ENCODE results near the gene SLC26A1.
"Not testable (repeated sequence)": the region's sequence is repeated elsewhere in the genome, so short reads cannot be mapped to it uniquely, and the experiment has no call there.

Gene SLC26A1

DNA sequence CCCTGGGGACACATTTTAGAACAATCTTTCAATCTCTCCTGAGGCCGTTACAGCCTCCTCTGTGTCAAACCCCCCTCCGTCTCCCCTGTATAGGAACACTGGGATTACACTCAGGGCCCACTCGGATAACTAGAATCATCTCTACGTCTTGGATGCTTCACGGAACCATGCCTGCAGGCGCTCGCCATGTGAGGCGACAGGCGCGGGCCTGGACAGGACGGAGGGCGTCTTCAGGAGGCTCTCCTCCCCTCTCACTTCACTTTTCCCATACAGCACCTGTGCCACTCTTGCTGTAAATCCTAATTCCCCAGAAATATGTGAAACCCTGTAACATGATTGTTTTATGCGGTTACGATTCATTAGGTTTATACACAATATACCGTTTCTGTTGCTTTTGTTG is 10.4 kb downstream of the SLC26A1 start:
- DNase-seq = no peak

GRCh38 chr4:982291-982690 is 10.9 kb downstream of the SLC26A1 start:
- no peak for DNase-seq

DNA sequence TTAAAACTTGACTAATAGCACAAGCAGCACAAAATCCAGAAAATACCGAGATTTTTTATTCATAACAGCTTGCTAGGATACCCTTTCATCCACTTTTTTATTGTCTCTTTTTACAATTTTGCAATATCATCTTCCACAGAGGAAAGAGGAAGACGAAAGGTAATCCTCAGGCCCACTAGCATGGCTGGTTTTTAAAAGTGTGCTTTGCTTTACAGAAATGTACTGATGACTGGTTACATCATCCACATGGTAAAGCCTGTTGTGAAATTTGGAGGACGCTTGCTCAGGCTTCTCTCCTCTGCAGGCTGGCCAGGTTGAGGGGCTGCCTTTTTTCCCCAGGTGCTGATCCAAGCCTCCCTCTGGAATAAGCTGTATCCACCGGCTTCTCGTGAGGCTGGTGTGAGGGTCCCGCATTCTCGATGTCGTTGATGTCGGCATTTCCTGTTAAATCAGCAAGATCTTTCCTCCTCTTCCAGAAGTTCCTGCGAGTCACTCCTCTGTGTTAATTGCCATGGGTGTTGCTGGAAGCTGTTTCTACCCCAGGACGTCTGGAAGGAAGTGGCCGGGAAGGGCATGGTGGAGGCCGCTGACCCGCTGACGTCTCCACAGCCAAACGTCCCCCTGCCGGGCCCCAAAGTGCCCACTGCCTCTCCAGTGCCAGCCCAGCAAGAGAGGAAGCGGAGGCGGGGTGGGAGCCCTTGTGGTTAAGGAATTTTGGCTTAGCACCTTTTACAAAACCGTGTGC is 14.1 kb downstream of the SLC26A1 start:
- peak; percentile 31 for DNase-seq

DNA sequence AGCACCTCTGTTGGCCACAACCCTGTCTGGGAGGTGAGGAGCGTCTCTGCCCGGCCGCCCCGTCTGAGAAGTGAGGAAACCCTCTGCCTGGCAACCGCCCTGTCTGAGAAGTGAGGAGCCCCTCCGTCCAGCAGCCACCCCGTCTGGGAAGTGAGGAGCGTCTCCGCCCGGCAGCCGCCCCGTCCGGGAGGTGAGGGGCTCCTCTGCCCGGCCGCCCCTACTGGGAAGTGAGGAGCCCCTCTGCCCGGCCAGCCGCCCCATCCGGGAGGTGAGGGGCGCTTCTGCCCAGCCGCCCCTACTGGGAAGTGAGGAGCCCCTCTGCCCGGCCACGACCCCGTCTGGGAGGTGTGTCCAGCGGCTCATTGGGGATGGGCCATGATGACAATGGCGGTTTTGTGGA is 17.2 kb downstream of the SLC26A1 start:
- not testable (repeated sequence) for DNase-seq

- DNase-seq = no peak
Measured at GRCh38 chr4:974668-975067, 18.5 kb downstream of the SLC26A1 start.

- DNase-seq = peak; percentile 89
Measured at GRCh38 chr4:973431-974397, 19.5 kb downstream of the SLC26A1 start, which contains the start of gene DGKQ. TSS of gene DGKQ (minus strand) at chr4:973569. CDS start at chr4:973482, 87 bp downstream.

DNA sequence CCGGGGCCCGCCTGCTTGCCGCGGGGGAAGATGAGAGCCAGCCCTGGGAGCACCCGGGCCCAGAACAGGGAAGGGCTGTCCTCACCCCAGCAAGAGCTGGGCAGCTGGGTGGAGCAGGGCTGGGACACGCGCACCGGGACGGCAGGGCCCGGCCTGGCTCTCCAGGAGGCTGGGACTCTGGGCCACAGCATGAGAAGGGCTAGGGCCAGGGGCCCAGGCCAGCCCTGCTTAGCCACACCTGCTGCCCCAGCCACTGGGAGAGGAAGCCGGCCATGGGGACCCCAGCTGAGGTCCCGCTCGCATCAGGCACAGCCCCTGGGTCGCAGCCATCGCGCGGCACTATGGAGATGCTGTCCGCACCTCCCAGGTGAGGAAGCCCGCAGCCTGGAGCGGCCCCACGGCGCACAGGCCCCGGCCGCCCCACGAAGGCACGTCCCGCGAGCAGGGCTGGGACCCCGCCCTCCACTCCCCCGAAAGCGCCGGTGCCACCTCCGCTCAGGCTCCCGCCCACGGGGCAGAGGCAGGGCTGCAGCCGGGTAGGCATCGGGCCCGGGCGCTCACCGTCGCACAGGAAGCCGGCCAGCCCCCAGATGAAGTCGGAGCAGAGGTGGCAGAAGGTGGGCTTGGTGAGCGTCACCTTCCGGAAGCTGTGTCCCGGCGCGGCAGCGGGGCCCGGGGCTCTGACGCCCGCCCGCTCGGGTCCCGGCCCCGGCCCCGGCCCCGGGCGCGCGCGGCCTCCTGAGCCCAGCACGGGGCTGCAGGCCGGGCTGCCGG is 20.4 kb downstream of the SLC26A1 start:
- no peak for DNase-seq

GRCh38 chr4:971666-972500 is 21.3 kb downstream of the SLC26A1 start:
- DNase-seq = no peak

DNA sequence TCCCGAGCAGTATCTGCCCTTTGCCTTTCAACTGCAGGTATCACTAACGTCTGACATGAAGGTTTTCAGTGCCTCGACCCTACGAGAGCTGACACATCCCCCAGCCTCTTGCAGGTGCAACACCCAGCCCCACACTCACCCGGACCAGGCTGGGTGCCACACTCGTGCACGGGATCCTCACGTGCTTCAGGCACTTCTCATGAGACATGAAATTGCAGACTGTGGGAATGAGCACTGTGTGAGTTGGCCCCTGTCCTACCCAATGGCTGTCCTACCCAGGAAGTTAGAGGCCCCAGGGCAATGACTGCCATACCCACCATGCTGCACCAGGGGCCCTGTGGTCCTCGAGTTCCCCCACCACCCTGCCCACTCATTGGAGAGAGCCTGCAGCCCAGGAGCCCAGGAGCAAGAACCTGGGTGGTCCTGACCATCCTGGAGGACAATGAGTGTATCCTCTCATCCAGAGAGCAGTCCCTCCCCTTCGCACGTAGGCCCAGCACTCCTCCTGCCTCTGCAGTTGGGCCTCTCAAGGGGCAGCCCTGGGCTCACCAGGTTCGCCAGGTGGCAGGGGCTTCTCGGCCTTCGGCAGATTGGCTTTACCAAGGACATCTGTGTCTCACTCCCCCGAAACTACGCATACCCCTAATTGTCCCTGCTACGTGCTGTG is 22.2 kb downstream of the SLC26A1 start:
- DNase-seq = no peak

GRCh38 chr4:970046-970745 is 23.0 kb downstream of the SLC26A1 start:
- DNase-seq = no peak

DNA sequence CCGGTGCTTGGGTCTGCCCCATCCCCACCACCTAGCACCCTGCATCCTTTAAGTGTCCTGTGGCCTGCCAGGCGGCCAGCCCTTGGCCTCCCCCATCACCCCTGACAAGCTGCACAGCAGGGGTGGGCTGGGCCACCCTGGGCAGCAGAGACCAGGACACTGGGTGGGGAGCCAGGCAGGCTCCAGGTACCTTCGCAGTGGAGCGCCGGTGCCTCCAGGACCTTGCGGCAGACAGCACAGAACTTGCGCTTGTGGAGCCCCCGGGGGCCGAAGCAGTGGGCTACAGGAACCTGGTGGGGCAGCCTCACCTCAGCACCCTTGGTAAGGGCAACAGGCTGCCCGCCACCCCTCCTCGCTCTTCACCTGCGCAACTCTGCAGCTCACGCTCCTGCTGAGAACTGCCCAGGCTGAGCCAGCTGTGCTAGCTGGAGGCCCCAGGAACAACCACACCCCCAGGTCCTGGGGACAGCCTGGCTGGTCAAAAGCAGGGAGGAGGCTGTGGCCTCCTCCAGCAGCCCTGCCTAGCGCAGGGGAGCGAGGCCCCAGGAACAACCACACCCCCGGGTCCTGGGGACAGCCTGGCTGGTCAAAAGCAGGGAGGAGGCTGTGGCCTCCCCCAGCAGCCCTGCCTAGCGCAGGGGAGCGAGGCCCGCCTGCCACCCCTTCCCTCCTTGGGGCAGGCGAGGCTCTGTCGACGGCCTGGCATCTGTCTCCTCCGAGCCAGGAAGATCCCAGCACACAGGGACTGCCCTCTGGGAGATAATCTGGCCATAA is 24.4 kb downstream of the SLC26A1 start:
- DNase-seq = no peak

DNA sequence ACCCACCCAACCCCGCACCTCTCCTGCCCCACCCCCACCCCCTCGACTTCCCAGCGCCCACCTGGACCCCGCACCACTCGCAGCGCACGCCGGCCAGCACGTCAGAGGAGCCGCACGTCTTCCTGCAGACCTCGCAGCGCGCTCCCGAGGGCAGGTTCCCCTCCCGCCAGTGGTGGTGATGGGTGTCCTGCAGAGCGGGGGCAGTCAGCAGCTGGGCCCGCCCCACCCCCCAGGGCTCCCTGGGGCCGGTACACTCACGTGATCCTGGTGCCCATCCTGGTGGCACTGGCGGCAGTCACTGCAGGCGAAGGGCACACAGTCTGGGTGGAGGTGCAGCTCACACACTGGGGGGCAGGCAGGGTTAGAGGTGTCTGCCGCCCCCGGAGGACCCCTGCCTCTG is 25.0 kb downstream of the SLC26A1 start:
- DNase-seq = no peak

DNA sequence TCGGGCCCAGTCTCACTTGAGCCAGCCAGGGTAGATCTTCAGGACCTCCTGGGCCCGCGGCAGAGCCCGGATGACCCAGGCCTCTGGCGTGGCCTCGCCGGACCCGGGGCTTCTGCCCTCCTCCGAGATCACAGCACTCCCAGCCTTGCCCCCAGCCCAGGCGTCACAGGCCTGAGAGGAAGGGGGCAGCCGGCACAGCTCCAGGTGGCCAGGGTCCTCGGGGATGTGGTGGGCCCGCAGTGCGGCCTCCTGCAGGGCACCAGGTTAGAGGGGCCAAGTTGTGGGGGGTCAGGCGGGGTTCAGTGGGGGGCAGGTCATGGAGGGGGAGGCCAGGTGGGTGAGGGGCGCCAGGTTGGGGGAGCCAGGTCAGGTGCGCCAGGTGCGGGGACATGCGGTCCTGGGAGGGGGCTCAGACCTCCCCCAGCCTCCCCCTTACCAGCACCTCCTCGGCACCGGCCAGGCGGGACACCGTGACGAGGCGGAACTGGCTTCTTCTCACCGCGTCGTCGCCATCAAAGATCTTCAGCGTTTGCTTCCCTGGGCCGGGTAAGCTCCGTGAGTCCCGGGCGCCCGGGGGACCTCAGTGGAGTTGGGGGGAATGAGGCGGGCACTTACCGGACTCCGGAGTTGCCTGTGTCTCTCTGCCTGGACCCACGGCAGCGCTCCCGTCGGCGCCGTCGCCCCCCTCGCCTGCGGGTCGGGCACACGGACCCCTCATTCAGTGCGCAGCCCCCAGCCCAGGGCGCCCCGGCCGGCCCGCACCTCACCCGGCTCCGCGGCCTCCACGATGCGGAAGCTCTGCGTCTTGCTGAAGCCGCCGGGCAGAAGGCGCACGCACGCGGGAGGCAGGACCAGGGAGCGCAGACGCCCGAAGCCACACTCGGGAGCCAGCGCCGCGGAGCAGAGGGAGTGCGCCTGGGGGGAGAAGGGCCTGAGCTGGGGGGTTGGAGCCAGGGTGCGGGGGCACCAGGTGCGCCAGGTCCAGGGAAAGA is 25.8 kb downstream of the SLC26A1 start:
- DNase-seq = no peak

DNA sequence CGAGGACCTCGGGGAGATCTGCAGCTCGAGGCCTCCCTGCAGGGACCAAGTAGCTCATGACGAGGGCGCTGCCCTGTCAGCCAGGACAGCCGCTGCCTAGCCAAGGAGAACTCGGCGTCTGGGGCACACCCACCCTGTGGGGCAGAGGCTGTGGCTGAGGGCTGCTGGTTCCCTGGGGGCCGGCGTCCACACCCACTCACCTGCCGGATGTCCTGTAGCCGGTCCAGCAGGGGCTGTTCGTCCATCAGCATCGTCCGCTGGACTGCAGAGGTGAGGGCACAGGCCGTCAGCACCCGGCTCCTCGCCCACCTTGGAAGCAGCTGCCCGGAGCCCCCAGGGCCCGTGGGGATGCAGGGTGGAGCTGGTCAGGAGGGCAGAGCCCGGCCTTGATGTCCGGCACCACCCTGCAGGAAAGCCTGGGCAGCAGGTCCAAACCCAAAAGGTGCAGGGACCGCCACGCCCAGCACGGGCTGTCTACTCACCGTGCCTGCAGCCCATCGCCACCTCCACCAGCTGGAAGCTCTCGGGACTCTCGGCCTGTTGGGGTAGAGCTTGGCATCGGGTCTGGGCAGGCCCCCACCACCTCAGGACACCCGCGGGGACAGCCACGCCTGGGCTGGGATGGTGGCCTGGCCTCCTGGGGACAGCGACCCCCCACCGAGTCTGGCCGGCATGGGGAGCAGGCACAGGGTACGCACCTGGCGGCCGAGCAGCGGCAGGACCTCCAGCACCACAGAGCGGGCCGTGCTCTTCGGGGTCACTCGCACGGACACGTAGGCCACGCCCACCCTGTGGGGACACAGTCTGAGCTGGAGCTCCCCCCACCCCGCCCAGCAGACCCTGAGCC is 26.7 kb downstream of the SLC26A1 start:
- no peak for DNase-seq

GRCh38 chr4:965766-966134 is 27.5 kb downstream of the SLC26A1 start:
- DNase-seq = no peak

- DNase-seq = no peak
Measured at GRCh38 chr4:965048-965765, 28.0 kb downstream of the SLC26A1 start.

Data from fibroblast of skin of scalp (primary cell).